ENCODE measurements around the gene MGAT4A. TPM values are rescaled to one million over a fixed set of nuclear protein-coding genes. Genes with fewer than 3 reads are reported as not detected.

The MGAT4A gene
- total and polyA plus RNA-seq, 2 of the 13 experiments (the other 11 are each of a cell fraction or from before 2014, with no cell fraction given): 47.2 to 90.9 TPM

DNA sequence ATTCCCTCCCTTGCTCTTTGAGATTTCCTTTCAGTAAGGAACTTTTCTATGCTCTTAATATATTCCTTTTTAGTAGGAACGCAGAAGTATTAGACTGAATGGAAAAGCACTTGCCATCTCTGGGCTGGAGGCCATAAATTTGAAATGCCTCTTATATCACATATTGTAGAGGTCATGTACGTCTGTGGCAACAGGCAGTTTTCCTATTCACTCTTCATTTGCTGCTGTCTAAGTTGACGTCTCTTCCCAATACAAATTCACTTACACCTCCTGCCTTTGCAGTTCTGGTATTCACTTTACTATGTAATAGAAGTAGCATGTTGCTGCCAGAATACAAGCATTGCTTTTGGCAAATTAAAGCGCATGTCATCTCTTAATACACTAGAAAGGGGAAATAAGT, 34.7 kb downstream of the MGAT4A start (continued):
- TF ChIP-seq, protein P1, sequence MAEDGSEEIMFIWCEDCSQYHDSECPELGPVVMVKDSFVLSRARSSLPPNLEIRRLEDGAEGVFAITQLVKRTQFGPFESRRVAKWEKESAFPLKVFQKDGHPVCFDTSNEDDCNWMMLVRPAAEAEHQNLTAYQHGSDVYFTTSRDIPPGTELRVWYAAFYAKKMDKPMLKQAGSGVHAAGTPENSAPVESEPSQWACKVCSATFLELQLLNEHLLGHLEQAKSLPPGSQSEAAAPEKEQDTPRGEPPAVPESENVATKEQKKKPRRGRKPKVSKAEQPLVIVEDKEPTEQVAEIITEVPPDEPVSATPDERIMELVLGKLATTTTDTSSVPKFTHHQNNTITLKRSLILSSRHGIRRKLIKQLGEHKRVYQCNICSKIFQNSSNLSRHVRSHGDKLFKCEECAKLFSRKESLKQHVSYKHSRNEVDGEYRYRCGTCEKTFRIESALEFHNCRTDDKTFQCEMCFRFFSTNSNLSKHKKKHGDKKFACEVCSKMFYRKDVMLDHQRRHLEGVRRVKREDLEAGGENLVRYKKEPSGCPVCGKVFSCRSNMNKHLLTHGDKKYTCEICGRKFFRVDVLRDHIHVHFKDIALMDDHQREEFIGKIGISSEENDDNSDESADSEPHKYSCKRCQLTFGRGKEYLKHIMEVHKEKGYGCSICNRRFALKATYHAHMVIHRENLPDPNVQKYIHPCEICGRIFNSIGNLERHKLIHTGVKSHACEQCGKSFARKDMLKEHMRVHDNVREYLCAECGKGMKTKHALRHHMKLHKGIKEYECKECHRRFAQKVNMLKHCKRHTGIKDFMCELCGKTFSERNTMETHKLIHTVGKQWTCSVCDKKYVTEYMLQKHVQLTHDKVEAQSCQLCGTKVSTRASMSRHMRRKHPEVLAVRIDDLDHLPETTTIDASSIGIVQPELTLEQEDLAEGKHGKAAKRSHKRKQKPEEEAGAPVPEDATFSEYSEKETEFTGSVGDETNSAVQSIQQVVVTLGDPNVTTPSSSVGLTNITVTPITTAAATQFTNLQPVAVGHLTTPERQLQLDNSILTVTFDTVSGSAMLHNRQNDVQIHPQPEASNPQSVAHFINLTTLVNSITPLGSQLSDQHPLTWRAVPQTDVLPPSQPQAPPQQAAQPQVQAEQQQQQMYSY (CRISPR knock-in tag; IDR thresholded peaks at IDR 0.05): no peak
- TF ChIP-seq ZNF740 (CRISPR knock-in tag; IDR thresholded peaks at IDR 0.05): no peak
- no peak for TF ChIP-seq RARG (CRISPR knock-in tag; IDR thresholded peaks at IDR 0.05; ENCODE audit: low read depth)
- TF ChIP-seq SMARCE1 (IDR thresholded peaks at IDR 0.05; ENCODE audit: borderline replicate concordance): no peak
- no peak for TF ChIP-seq ZNF3 (CRISPR knock-in tag; IDR thresholded peaks at IDR 0.05)
- no peak for TF ChIP-seq ZNF546 (CRISPR knock-in tag; conservative IDR thresholded peaks at IDR 0.05)
- TF ChIP-seq PHB2 (IDR thresholded peaks at IDR 0.05; ENCODE audit: partially characterized antibody): no peak
- TF ChIP-seq ZNF235 (CRISPR knock-in tag; IDR thresholded peaks at IDR 0.05; ENCODE audit: borderline replicate concordance): no peak

GRCh38 chr2:98695255-98695654, 35.7 kb downstream of the MGAT4A start:
- no peak overlapping the region for H3K4me2 ChIP-seq (ENCODE audit: low read depth, low read length)
- no peak overlapping the region for H3K4me3 ChIP-seq (replicated peaks in 1 of 3; ENCODE audit: insufficient read depth in 1 of 3, low read depth in 2 of 3, low read length in 3 of 3)
- peaks cover 4% of the 10 kb centered on the region; the same call in 1 of the 2 replicates for H4K20me1 ChIP-seq (ENCODE audit: insufficient read depth, low read length)
- in situ Hi-C loops (cut with HindIII; ENCODE audit: extremely low pct_ligation_motif_present, low pct_unique_long_range_greater_than_20kb): no loop called here
- no peak overlapping the region for H2AFZ ChIP-seq (ENCODE audit: low read length)
- WGBS (ENCODE audit: low lambda C conversion rate): 97% methylated on average over 3 of the region's 3 CpGs
- H3K9me3 ChIP-seq (ENCODE audit: low read length): no peaks in the 10 kb centered on the region
- intact Hi-C loops (cut with micrococcal nuclease; ENCODE audit: unreplicated experiment): no loop called here
- FAIRE-seq (no peak), DNase-seq (ENCODE audit: low spot score) (no peak), ATAC-seq (no peak)
- no peak overlapping the region for H3K27ac ChIP-seq (ENCODE audit: extremely low read length, insufficient read depth, low read length)
- H3K79me2 ChIP-seq (ENCODE audit: insufficient read depth, low read length): peaks cover 89% of the 10 kb centered on the region
- CTCF ChIA-PET (ENCODE audit: low intra/inter-chr PET ratio, low total read pairs): no interaction called here
- peaks cover 2 to 5% of the 10 kb centered on the region in 2 experiments; a peak in 2 of 5 replicates for H3K36me3 ChIP-seq (replicated peaks in 1 of 2; ENCODE audit: control insufficient read depth in 1 of 2, insufficient read depth in 2 of 2, low read length in 2 of 2)
- no TSS peak for BruUV-seq (replicated peaks)
- H3K4me1 ChIP-seq (ENCODE audit: insufficient read depth, low read length): peaks cover 34% of the 10 kb centered on the region
- POLR2A ChIA-PET: interaction anchor here (1.1 kb wide), 1 partner anchor 35 kb away, joined by 3 read pairs; no protein-coding TSS in a partner anchor
- no peak overlapping the region for H3K9ac ChIP-seq (ENCODE audit: insufficient read depth, low read depth, low read length)
- H3K27me3 ChIP-seq (ENCODE audit: control insufficient read depth in 1 of 2, insufficient read depth in 2 of 2, low read length in 2 of 2): no peaks in the 10 kb centered on the region
- TF ChIP-seq EHMT2 (IDR thresholded peaks at IDR 0.05; ENCODE audit: borderline replicate concordance, low read depth, low read length): no peak
- no peak for TF ChIP-seq ZNF558 (CRISPR knock-in tag; IDR thresholded peaks at IDR 0.05; ENCODE audit: borderline replicate concordance)
- no peak for TF ChIP-seq CBX5 (CRISPR knock-in tag; IDR thresholded peaks at IDR 0.05; ENCODE audit: borderline replicate concordance)
- TF ChIP-seq TIGD3 (CRISPR knock-in tag; IDR thresholded peaks at IDR 0.05; ENCODE audit: borderline replicate concordance): no peak
- no peak for TF ChIP-seq SYNCRIP (IDR thresholded peaks at IDR 0.05; ENCODE audit: insufficient read depth, low read depth, low read length)
- no peak for TF ChIP-seq ZNF879 (CRISPR knock-in tag; IDR thresholded peaks at IDR 0.05)
- TF ChIP-seq, protein P2, sequence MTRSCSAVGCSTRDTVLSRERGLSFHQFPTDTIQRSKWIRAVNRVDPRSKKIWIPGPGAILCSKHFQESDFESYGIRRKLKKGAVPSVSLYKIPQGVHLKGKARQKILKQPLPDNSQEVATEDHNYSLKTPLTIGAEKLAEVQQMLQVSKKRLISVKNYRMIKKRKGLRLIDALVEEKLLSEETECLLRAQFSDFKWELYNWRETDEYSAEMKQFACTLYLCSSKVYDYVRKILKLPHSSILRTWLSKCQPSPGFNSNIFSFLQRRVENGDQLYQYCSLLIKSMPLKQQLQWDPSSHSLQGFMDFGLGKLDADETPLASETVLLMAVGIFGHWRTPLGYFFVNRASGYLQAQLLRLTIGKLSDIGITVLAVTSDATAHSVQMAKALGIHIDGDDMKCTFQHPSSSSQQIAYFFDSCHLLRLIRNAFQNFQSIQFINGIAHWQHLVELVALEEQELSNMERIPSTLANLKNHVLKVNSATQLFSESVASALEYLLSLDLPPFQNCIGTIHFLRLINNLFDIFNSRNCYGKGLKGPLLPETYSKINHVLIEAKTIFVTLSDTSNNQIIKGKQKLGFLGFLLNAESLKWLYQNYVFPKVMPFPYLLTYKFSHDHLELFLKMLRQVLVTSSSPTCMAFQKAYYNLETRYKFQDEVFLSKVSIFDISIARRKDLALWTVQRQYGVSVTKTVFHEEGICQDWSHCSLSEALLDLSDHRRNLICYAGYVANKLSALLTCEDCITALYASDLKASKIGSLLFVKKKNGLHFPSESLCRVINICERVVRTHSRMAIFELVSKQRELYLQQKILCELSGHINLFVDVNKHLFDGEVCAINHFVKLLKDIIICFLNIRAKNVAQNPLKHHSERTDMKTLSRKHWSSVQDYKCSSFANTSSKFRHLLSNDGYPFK (CRISPR knock-in tag; IDR thresholded peaks at IDR 0.05; ENCODE audit: borderline replicate concordance): no peak
